Naive thymus-derived CD8-positive, alpha-beta T cell (primary cell): ENCODE measurements around the gene FAM229B. TPM values are rescaled to one million over a fixed set of nuclear protein-coding genes. Genes with fewer than 3 reads are reported as not detected.
A peak's percentile ranks its signal among the peaks of the same experiment; 100 is the strongest.
"Not testable (repeated sequence)": the region's sequence is repeated elsewhere in the genome, so short reads cannot be mapped to it uniquely, and the experiment has no call there.

Experiments
- ATAC-seq, 2 donors: fragments of 150-1000 bp; cut with Tn5 transposase in 1 of 2; sonication (Bioruptor Pico), chemical (Tn5 transposase) in 1 of 2; 1 replicate in 1 of 2; 2 replicates in 1 of 2; pipeline ENCODE4 v1.10.0; 2021; ENCODE audit warnings: mild to moderate bottlenecking in 2 of 2, moderate library complexity in 2 of 2
- POLR2A ChIA-PET: fragments of 350-600 bp; sonication (Branson Sonifier 250); formaldehyde crosslinking; loops from one replicate; lab custom pipeline; 2021; ENCODE audit warnings: antibody characterized with exemption; lab: Charles Lee
- DNase-seq, 10 donors: peaks; one replicate each; pipeline versions ENCODE4 v3.0.0 to v3.0.0-alpha.2; 2020 to 2022
- H3K27ac Mint-ChIP-seq, 10 donors: one replicate each; pipeline ENCODE4 v1.8.0; 2020 to 2022; ENCODE audit warnings: mild to moderate bottlenecking in 10 of 10, mixed read lengths in 10 of 10, moderate library complexity in 4 of 10, inconsistent platforms in 1 of 10
- H3K27me3 Mint-ChIP-seq, 5 donors: one replicate each; pipeline ENCODE4 v1.8.0; 2021 to 2022; ENCODE audit warnings: mixed read lengths in 5 of 5
- H3K36me3 Mint-ChIP-seq, 3 donors: one replicate each; pipeline ENCODE4 v1.8.0; 2020 to 2022; ENCODE audit warnings: mixed read lengths in 3 of 3, mild to moderate bottlenecking in 2 of 3, inconsistent platforms in 1 of 3
- H3K4me1 Mint-ChIP-seq, 4 donors: one replicate each; pipeline ENCODE4 v1.8.0; 2021 to 2022; ENCODE audit warnings: mixed read lengths in 4 of 4
- H3K4me3 Mint-ChIP-seq, 10 donors: one replicate each; pipeline ENCODE4 v1.8.0; 2020 to 2022; ENCODE audit warnings: mild to moderate bottlenecking in 10 of 10, mixed read lengths in 10 of 10, moderate library complexity in 6 of 10, inconsistent platforms in 1 of 10
- H3K9me3 Mint-ChIP-seq, 9 donors: one replicate each; pipeline ENCODE4 v1.8.0; 2020 to 2022; ENCODE audit warnings: mixed read lengths in 9 of 9, mild to moderate bottlenecking in 3 of 9, inconsistent platforms in 1 of 9, moderate library complexity in 1 of 9
- polyA plus RNA-seq, 3 donors: library from polyadenylated mRNA; unstranded; fragments of 300-500 nt; fragmentation: Illumina TruSeq; gene quantifications; one replicate each; pipeline ENCODE4 v1.2.3, GENCODE V29; 2021
- total RNA-seq, 8 experiments: library from RNA in 2 of 8; stranded (reverse) in 2 of 8; gene quantifications; one replicate each; pipeline ENCODE4 v1.2.3 and lab custom pipeline; 2021 to 2026

Gene FAM229B
- 1 to 10 TPM; 5.5 to 6.1 TPM for total RNA-seq
- 10 to 100 TPM; 12.3 to 18.4 (median 15.4) TPM for polyA plus RNA-seq
- total RNA-seq (lab: John Stamatoyannopoulos, UW) = 2.1 to 6.0 (median 4.7) reads per million in 6 experiments

- H3K27me3 Mint-ChIP-seq = peaks cover 0 to 18% (median 5%) of the 10 kb centered on the region in 5 donors
- peaks cover 2 to 8% (median 7%) of the 10 kb centered on the region in 4 donors for H3K4me1 Mint-ChIP-seq
- ATAC-seq (peak; percentile 93), DNase-seq (peak; percentile 79 to 97 (median 92))
- POLR2A ChIA-PET = interaction anchor here (0.6 to 2.3 kb wide), 9 partner anchors 9 to 1213 kb away, joined by 3 to 8 read pairs (median 4); partner anchors contain the start of genes AMD1, GTF3C6, REV3L and RPF2
- peaks cover 0 to 24% (median 0%) of the 10 kb centered on the region in 3 donors for H3K36me3 Mint-ChIP-seq
- peak within 1 kb of the TSS in 1 of 10 donors; percentile 76 for H3K27ac Mint-ChIP-seq
- no peaks in the 10 kb centered on the region for H3K9me3 Mint-ChIP-seq
- no peak within 1 kb of the TSS for H3K4me3 Mint-ChIP-seq
These were observed at the start of gene FAM229B, which contains the start of gene TUBE1 for GRCh38 chr6:112087136-112087911. FAM229B (plus strand) TSS chr6:112087591; CDS start chr6:112099284, 11,693 bp downstream. TUBE1 (minus strand) TSS chr6:112087482; CDS start chr6:112087434, 48 bp downstream.

- ATAC-seq (peak; percentile 55 to 56), DNase-seq (no peak)
- Mint-ChIP-seq H3K9me3 (peaks cover 0 to 2% (median 0%) of the 10 kb centered on the region in 9 donors), H3K36me3 (no peaks in the 10 kb centered on the region), H3K27ac (peak overlapping the region in 6 of 10 donors; percentile 14 to 70 (median 50)), H3K27me3 (no peaks in the 10 kb centered on the region), H3K4me1 (peaks cover 25 to 69% (median 60%) of the 10 kb centered on the region in 4 donors), H3K4me3 (peak overlapping the region in 5 of 10 donors; percentile 23 to 49 (median 33))
- POLR2A ChIA-PET = interaction anchor here (1.0 to 7.2 kb wide), 3 partner anchors 10 to 27 kb away, joined by 3 to 88 read pairs (median 5); no protein-coding TSS in a partner anchor
These were observed 49.6 kb upstream of the FAM229B start for GRCh38 chr6:112037783-112038216.

- no peaks in the 10 kb centered on the region for H3K36me3 Mint-ChIP-seq
- no peak for DNase-seq
- POLR2A ChIA-PET = interaction anchor here (1.0 to 8.1 kb wide), 4 partner anchors 11 to 29 kb away, joined by 3 to 88 read pairs (median 44); no protein-coding TSS in a partner anchor
- H3K27ac Mint-ChIP-seq = peak overlapping the region in 2 of 10 donors; percentile 35 to 70
- H3K4me3 Mint-ChIP-seq = no peak overlapping the region
- peaks cover 26 to 70% (median 61%) of the 10 kb centered on the region in 4 donors for H3K4me1 Mint-ChIP-seq
- H3K27me3 Mint-ChIP-seq = no peaks in the 10 kb centered on the region
- no peak for ATAC-seq
- H3K9me3 Mint-ChIP-seq = peaks cover 0 to 2% (median 0%) of the 10 kb centered on the region in 9 donors
These were observed 49.1 kb upstream of the FAM229B start for GRCh38 chr6:112038268-112038667.

GRCh38 chr6:112038756-112039430 is 48.5 kb upstream of the FAM229B start:
- DNase-seq (no peak), ATAC-seq (no peak)
- H3K36me3 Mint-ChIP-seq = no peaks in the 10 kb centered on the region
- H3K4me3 Mint-ChIP-seq = no peak overlapping the region
- no peaks in the 10 kb centered on the region for H3K27me3 Mint-ChIP-seq
- peak overlapping the region in 3 of 10 donors; percentile 1 to 75 (median 16) for H3K27ac Mint-ChIP-seq
- H3K9me3 Mint-ChIP-seq = no peaks in the 10 kb centered on the region
- POLR2A ChIA-PET = interaction anchor here (1.1 to 8.1 kb wide), 3 partner anchors 11 to 280 kb away, joined by 3 to 88 read pairs (median 84); no protein-coding TSS in a partner anchor
- peaks cover 22 to 64% (median 56%) of the 10 kb centered on the region in 4 donors for H3K4me1 Mint-ChIP-seq

GRCh38 chr6:112039431-112039770 is 48.0 kb upstream of the FAM229B start:
- peaks cover 20 to 59% (median 51%) of the 10 kb centered on the region in 4 donors for H3K4me1 Mint-ChIP-seq
- H3K27ac Mint-ChIP-seq = peak overlapping the region in 9 of 10 donors; percentile 1 to 83 (median 57)
- DNase-seq = no peak
- H3K36me3 Mint-ChIP-seq = no peaks in the 10 kb centered on the region
- H3K9me3 Mint-ChIP-seq = no peaks in the 10 kb centered on the region
- H3K27me3 Mint-ChIP-seq = no peaks in the 10 kb centered on the region
- POLR2A ChIA-PET = interaction anchor here (1.1 to 8.1 kb wide), 3 partner anchors 12 to 281 kb away, joined by 3 to 88 read pairs (median 84); no protein-coding TSS in a partner anchor
- no peak for ATAC-seq
- no peak overlapping the region for H3K4me3 Mint-ChIP-seq

GRCh38 chr6:112040956-112041355 is 46.4 kb upstream of the FAM229B start:
- Mint-ChIP-seq H3K4me3 (no peak overlapping the region), H3K9me3 (no peaks in the 10 kb centered on the region), H3K4me1 (peaks cover 18 to 46% (median 39%) of the 10 kb centered on the region in 4 donors), H3K36me3 (no peaks in the 10 kb centered on the region), H3K27ac (peak overlapping the region in 8 of 10 donors; percentile 60 to 100 (median 95)), H3K27me3 (no peaks in the 10 kb centered on the region)
- no peak for ATAC-seq
- POLR2A ChIA-PET = interaction anchor here (1.3 to 8.1 kb wide), 8 partner anchors 13 to 782 kb away, joined by 4 to 88 read pairs (median 8); partner anchors contain the start of gene FYN
- DNase-seq = no peak

- Mint-ChIP-seq H3K4me3 (peak overlapping the region in 2 of 10 donors; percentile 11 to 99), H3K4me1 (peaks cover 14 to 41% (median 34%) of the 10 kb centered on the region in 4 donors), H3K36me3 (no peaks in the 10 kb centered on the region), H3K27ac (peak overlapping the region; percentile 92 to 100 (median 99)), H3K27me3 (no peaks in the 10 kb centered on the region), H3K9me3 (no peaks in the 10 kb centered on the region)
- ATAC-seq = no peak
- POLR2A ChIA-PET = interaction anchor here (0.6 to 8.1 kb wide), 11 partner anchors 8 to 828 kb away, joined by 3 to 88 read pairs (median 6); a partner anchor contains a TSS
- no peak for DNase-seq
These were observed 45.9 kb upstream of the FAM229B start for GRCh38 chr6:112041535-112041934.

GRCh38 chr6:112043032-112044007 is 44.1 kb upstream of the FAM229B start:
- ATAC-seq = peak; percentile 94 to 95
- POLR2A ChIA-PET = interaction anchor here (0.6 to 8.1 kb wide), 20 partner anchors 12 to 784 kb away, joined by 3 to 88 read pairs (median 4); partner anchors contain the start of genes FAM229B, FYN, REV3L and TUBE1
- peaks cover 9 to 25% (median 21%) of the 10 kb centered on the region in 4 donors for H3K4me1 Mint-ChIP-seq
- H3K9me3 Mint-ChIP-seq = no peaks in the 10 kb centered on the region
- peak overlapping the region; percentile 91 to 99 (median 97) for H3K4me3 Mint-ChIP-seq
- no peaks in the 10 kb centered on the region for H3K36me3 Mint-ChIP-seq
- H3K27me3 Mint-ChIP-seq = no peaks in the 10 kb centered on the region
- peak overlapping the region; percentile 92 to 100 (median 99) for H3K27ac Mint-ChIP-seq
- DNase-seq = peak; percentile 85 to 95 (median 92)

GRCh38 chr6:112044196-112044595 is 43.2 kb upstream of the FAM229B start:
- POLR2A ChIA-PET = interaction anchor here (0.8 to 8.1 kb wide), 5 partner anchors 17 to 785 kb away, joined by 3 to 88 read pairs (median 6); partner anchors contain the start of gene TUBE1
- peaks cover 9 to 25% (median 20%) of the 10 kb centered on the region in 4 donors for H3K4me1 Mint-ChIP-seq

GRCh38 chr6:112044856-112045255 is 42.5 kb upstream of the FAM229B start:
- POLR2A ChIA-PET = interaction anchor here (0.9 to 8.1 kb wide), 3 partner anchors 17 to 786 kb away, joined by 6 to 88 read pairs (median 84); a partner anchor contains a TSS
- Mint-ChIP-seq H3K36me3 (no peaks in the 10 kb centered on the region), H3K27ac (peak overlapping the region in 3 of 10 donors; percentile 20 to 52 (median 34)), H3K9me3 (no peaks in the 10 kb centered on the region), H3K4me3 (no peak overlapping the region), H3K4me1 (peaks cover 9 to 20% (median 14%) of the 10 kb centered on the region in 4 donors), H3K27me3 (no peaks in the 10 kb centered on the region)
- DNase-seq (no peak), ATAC-seq (no peak)

More at GRCh38 chr6:112044196-112044595, 43.2 kb upstream of the FAM229B start:
- Mint-ChIP-seq H3K36me3 (no peaks in the 10 kb centered on the region), H3K9me3 (no peaks in the 10 kb centered on the region), H3K4me3 (peak overlapping the region in 4 of 10 donors; percentile 22 to 97 (median 95)), H3K27me3 (no peaks in the 10 kb centered on the region), H3K27ac (peak overlapping the region in 8 of 10 donors; percentile 10 to 100 (median 99))
- ATAC-seq (no peak), DNase-seq (no peak)

GRCh38 chr6:112047523-112047922 is 39.9 kb upstream of the FAM229B start:
- POLR2A ChIA-PET, H3K27me3 Mint-ChIP-seq, H3K4me3 Mint-ChIP-seq, ATAC-seq, H3K9me3 Mint-ChIP-seq, DNase-seq, H3K27ac Mint-ChIP-seq, H3K36me3 Mint-ChIP-seq, H3K4me1 Mint-ChIP-seq: not testable (repeated sequence)
